HCT116 (cell line): ENCODE measurements around the gene PRKN. TPM values are rescaled to one million over a fixed set of nuclear protein-coding genes. Genes with fewer than 3 reads are reported as not detected.
"Not testable (repeated sequence)": the region's sequence is repeated elsewhere in the genome, so short reads cannot be mapped to it uniquely, and the experiment has no call there.

Source experiments
- ATAC-seq: fragments of 200-7000 bp; cut with Tn5 transposase; 2 replicates; pipeline ENCODE4 v1.9.1; 2020; ENCODE audit warnings: mild to moderate bottlenecking, moderate library complexity
- BruUV-seq: library from RNA; stranded (reverse); fragments of 400-500 nt; replicated peaks from 2 replicates; lab custom pipeline; 2021; lab: Mats Ljungman, UMichigan
- CTCF ChIA-PET: fragments of 300-600 bp; sonication (Branson Sonifier 250); formaldehyde crosslinking; loops from one replicate; lab custom pipeline; 2021; ENCODE audit warnings: antibody characterized with exemption; lab: Charles Lee
- POLR2A ChIA-PET: fragments of 300-600, 350-600 bp; sonication (Branson Sonifier 250); formaldehyde crosslinking; loops from one replicate; lab custom pipeline; 2021; ENCODE audit warnings: antibody characterized with exemption; lab: Charles Lee
- RAD21 ChIA-PET, 2 experiments: fragments of 300-600 bp; sonication (Branson Sonifier 250); formaldehyde crosslinking; loops; one replicate each; lab custom pipeline; 2023; ENCODE audit warnings: low total read pairs in 2 of 2; ENCODE audit not compliant: uncharacterized antibody in 2 of 2, unreplicated experiment in 2 of 2, low non-redundant PET in 1 of 2; lab: Charles Lee
- DNase-seq: peaks from one replicate; pipeline ENCODE4 v3.0.0-alpha.2; 2010; ENCODE audit warnings: low read depth, low spot score
- H2AFZ ChIP-seq: fragments of 200-600 bp; shearing (Covaris generic), sonication (generic); 2 replicates; pipeline ENCODE4 v1.6.1; 2017; ENCODE audit warnings: low read depth, mixed run types, mixed read lengths, antibody characterized with exemption, low read length; ENCODE audit not compliant: poor library complexity, severe bottlenecking
- H3K27ac ChIP-seq: 2 replicates; pipeline ENCODE4 v1.5.1; 2012; ENCODE audit warnings: low read depth, low read length
- H3K27me3 ChIP-seq: fragments of 200-600 bp; sonication (generic); 2 replicates; pipeline ENCODE4 v1.6.1; 2016; ENCODE audit warnings: mixed run types, low read length, mixed read lengths; ENCODE audit not compliant: insufficient read depth
- H3K36me3 ChIP-seq, 2 experiments: fragments of 200-500 bp in 1 of 2; fragments of 200-600 bp in 1 of 2; sonication (Bioruptor generic) in 1 of 2; sonication (generic) in 1 of 2; 2 replicates each; pipeline versions ENCODE4 v1.5.1 to v1.6.1; 2014 to 2016; ENCODE audit warnings: low read length in 2 of 2, inconsistent platforms in 1 of 2, mixed read lengths in 1 of 2, mixed run types in 1 of 2; ENCODE audit not compliant: insufficient read depth in 2 of 2, control insufficient read depth in 1 of 2
- H3K4me1 ChIP-seq, 2 experiments: fragments of 200-600 bp in 1 of 2; sonication (generic) in 1 of 2; 2 replicates each; pipeline versions ENCODE4 v1.5.1 to v1.6.1; 2012 to 2017; ENCODE audit warnings: low read length in 2 of 2, inconsistent platforms in 1 of 2, mild to moderate bottlenecking in 1 of 2, mixed read lengths in 1 of 2, mixed run types in 1 of 2, moderate library complexity in 1 of 2; ENCODE audit not compliant: insufficient read depth in 2 of 2, control insufficient read depth in 1 of 2
- H3K4me2 ChIP-seq: fragments of 200-600 bp; sonication (generic); 2 replicates; pipeline ENCODE4 v1.6.1; 2017; ENCODE audit warnings: mixed run types, low read length, mixed read lengths
- H3K4me3 ChIP-seq, 2 experiments: fragments of 200-600 bp in 1 of 2; sonication (generic) in 1 of 2; replicated peaks in 1 of 2; 2 replicates each; pipeline ENCODE4 v1.5.1; 2011 to 2016; ENCODE audit warnings: low read length in 2 of 2, control low read depth in 1 of 2, low read depth in 1 of 2, mild to moderate bottlenecking in 1 of 2, mixed read lengths in 1 of 2, mixed run types in 1 of 2
- H3K79me2 ChIP-seq: fragments of 200-600 bp; sonication (generic); 2 replicates; pipeline ENCODE4 v1.6.1; 2017; ENCODE audit warnings: mild to moderate bottlenecking, mixed run types, low read length, moderate library complexity, mixed read lengths; ENCODE audit not compliant: insufficient read depth
- H3K9ac ChIP-seq: fragments of 200-600 bp; sonication (generic); 2 replicates; pipeline ENCODE4 v1.6.1; 2016; ENCODE audit warnings: low read length, mixed read lengths
- H3K9me2 ChIP-seq: fragments of 200-600 bp; sonication (generic), shearing (Covaris generic); 2 replicates; pipeline ENCODE4 v1.6.1; 2017; ENCODE audit warnings: mixed run types, mild to moderate bottlenecking, moderate library complexity; ENCODE audit not compliant: insufficient read depth
- H3K9me3 ChIP-seq, 2 experiments: fragments of 200-500 bp in 1 of 2; fragments of 200-600 bp in 1 of 2; sonication (Bioruptor generic) in 1 of 2; sonication (generic) in 1 of 2; 2 replicates each; pipeline ENCODE4 v1.6.1; 2014 to 2017; ENCODE audit warnings: low read length in 2 of 2, mixed read lengths in 2 of 2, inconsistent platforms in 1 of 2, low read depth in 1 of 2, mild to moderate bottlenecking in 1 of 2, mixed run types in 1 of 2, moderate library complexity in 1 of 2; ENCODE audit not compliant: control insufficient read depth in 1 of 2, insufficient read depth in 1 of 2
- H4K20me1 ChIP-seq: fragments of 200-600 bp; sonication (generic), shearing (Covaris generic); 2 replicates; pipeline ENCODE4 v1.6.1; 2017; ENCODE audit warnings: mixed run types, mild to moderate bottlenecking, moderate library complexity; ENCODE audit not compliant: insufficient read depth
- CBX3 ChIP-seq: IDR thresholded peaks from 2 replicates; pipeline ENCODE4 v1.6.1; 2012; ENCODE audit warnings: low read depth
- CEBPB ChIP-seq: IDR thresholded peaks from 2 replicates; pipeline ENCODE4 v1.6.1; 2012; ENCODE audit warnings: low read depth
- EGR1 ChIP-seq: IDR thresholded peaks from 2 replicates; pipeline ENCODE4 v1.6.1; 2012; ENCODE audit warnings: low read depth
- ELF1 ChIP-seq: IDR thresholded peaks from 2 replicates; pipeline ENCODE4 v1.6.1; 2012; ENCODE audit warnings: low read depth, borderline replicate concordance
- FOSL1 ChIP-seq: IDR thresholded peaks from 2 replicates; pipeline ENCODE4 v1.6.1; 2012; ENCODE audit warnings: low read depth
- JUND ChIP-seq: IDR thresholded peaks from 2 replicates; pipeline ENCODE4 v1.6.1; 2012
- MAX ChIP-seq: IDR thresholded peaks from 2 replicates; pipeline ENCODE4 v1.6.1; 2012
- POLR2AphosphoS5 ChIP-seq: IDR thresholded peaks from 2 replicates; pipeline ENCODE4 v1.6.1; 2011; ENCODE audit warnings: mild to moderate bottlenecking, low read depth, low read length, moderate library complexity
- RAD21 ChIP-seq: IDR thresholded peaks from 2 replicates; pipeline ENCODE4 v1.6.1; 2012; ENCODE audit warnings: low read depth, mild to moderate bottlenecking
- SP1 ChIP-seq: IDR thresholded peaks from 2 replicates; pipeline ENCODE4 v1.6.1; 2012; ENCODE audit warnings: low read depth
- ZFX ChIP-seq: fragments of 450-650 bp; IDR thresholded peaks from 2 replicates; pipeline ENCODE4 v1.6.1; 2017
- intact Hi-C: fragments of 100-400 bp; cut with micrococcal nuclease; formaldehyde crosslinking; loops from 2 replicates; pipeline ENCODE4 v1.10.0; 2022
- total RNA-seq: library from RNA; stranded (reverse); gene quantifications from one replicate; pipeline ENCODE4 v1.2.1, GENCODE V29; 2021; ENCODE audit not compliant: unreplicated experiment

Gene PRKN
- total RNA-seq, 1 experiment from 2014 or later: 2.6 TPM

- TF ChIP-seq CBX3 (no peak), RAD21 (no peak), EGR1 (no peak), ELF1 (no peak), FOSL1 (no peak), JUND (no peak), SP1 (no peak), POLR2AphosphoS5 (no peak), ZFX (no peak), CEBPB (no peak)
Measured at GRCh38 chr6:161333410-161333809, 1394.2 kb downstream of the PRKN start (continued).

GRCh38 chr6:161331402-161332081 lies 1396.0 kb downstream of the PRKN start:
- BruUV-seq, H3K4me3 ChIP-seq, H3K79me2 ChIP-seq, CTCF ChIA-PET, H3K36me3 ChIP-seq, H3K9me2 ChIP-seq, H3K27ac ChIP-seq, POLR2A ChIA-PET, RAD21 ChIA-PET, H3K9me3 ChIP-seq, DNase-seq, ATAC-seq, H2AFZ ChIP-seq, H4K20me1 ChIP-seq, H3K27me3 ChIP-seq, H3K9ac ChIP-seq, intact Hi-C loops, H3K4me2 ChIP-seq, H3K4me1 ChIP-seq: not testable (repeated sequence)

DNA sequence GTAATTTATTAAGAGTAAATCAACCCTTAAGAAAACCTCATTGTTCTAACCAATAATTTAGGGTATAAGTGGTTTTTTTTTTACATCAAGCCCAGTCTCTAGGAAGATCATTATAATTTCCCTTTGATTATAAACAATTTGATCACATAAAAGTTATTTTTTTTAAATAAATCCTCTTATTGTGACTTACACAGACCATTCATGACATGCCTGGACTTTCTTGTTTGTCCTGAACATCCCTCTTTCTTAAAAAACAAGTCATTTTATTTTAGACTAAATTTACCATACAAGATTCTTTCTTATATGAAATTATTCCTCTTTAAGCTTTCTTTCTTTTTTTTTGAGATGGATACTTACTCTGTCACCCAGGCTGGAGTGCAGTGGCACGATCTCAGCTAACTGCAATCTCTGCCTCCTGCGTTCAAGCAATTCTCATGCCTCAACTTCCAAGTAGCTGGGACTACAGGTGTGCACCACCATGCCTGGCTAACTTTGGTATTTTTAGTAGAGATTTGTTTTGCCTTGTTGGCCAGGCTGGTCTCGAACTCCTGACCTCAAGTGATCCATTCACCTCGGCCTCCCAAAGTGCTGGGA lies 1400.1 kb downstream of the PRKN start:
- Histone ChIP-seq H3K4me1 (no peaks in the 10 kb centered on the region), H3K4me3 (no peak overlapping the region), H2AFZ (no peak overlapping the region), H3K9ac (no peak overlapping the region), H4K20me1 (no peaks in the 10 kb centered on the region), H3K9me2 (no peaks in the 10 kb centered on the region), H3K27ac (no peak overlapping the region), H3K36me3 (no peaks in the 10 kb centered on the region), H3K9me3 (no peaks in the 10 kb centered on the region; a peak in 2 of 4 replicates), H3K79me2 (no peaks in the 10 kb centered on the region), H3K27me3 (no peaks in the 10 kb centered on the region), H3K4me2 (no peak overlapping the region)
- ATAC-seq (no peak), DNase-seq (peak; percentile 26)
- TF ChIP-seq MAX (no peak), CBX3 (peak; percentile 62; the same call in 1 of the 2 replicates)
- intact Hi-C loops: no loop called here
- ChIA-PET RAD21 (no interaction called here), CTCF (no interaction called here), POLR2A (no interaction called here)
- no TSS peak for BruUV-seq
